SK-N-SH (cell line): ENCODE measurements around the gene OS9.

Source experiments
- RAD21 ChIP-seq: IDR thresholded peaks from 2 replicates; pipeline ENCODE4 v1.6.1; 2012; ENCODE audit warnings: mild to moderate bottlenecking, low read length
- YY1 ChIP-seq: IDR thresholded peaks from 2 replicates; pipeline ENCODE4 v1.4.0; 2012; ENCODE audit warnings: low read depth, mild to moderate bottlenecking
- TF ChIP-seq, protein P1 (sequence below): fragments of 150-350 bp; IDR thresholded peaks from 2 replicates; pipeline ENCODE4 v1.6.1; 2017; ENCODE audit warnings: antibody characterized with exemption, low read length, low read depth, borderline replicate concordance
- TF ChIP-seq, protein P2 (sequence below): IDR thresholded peaks from 2 replicates; pipeline ENCODE4 v1.4.0; 2012; ENCODE audit warnings: low read depth, borderline replicate concordance
- TF ChIP-seq, protein P3 (sequence below): fragments of 200-600 bp; sonication (generic); IDR thresholded peaks from 2 replicates; pipeline ENCODE4 v1.6.1; 2017; ENCODE audit warnings: antibody characterized with exemption, mild to moderate bottlenecking, moderate library complexity

DNA sequence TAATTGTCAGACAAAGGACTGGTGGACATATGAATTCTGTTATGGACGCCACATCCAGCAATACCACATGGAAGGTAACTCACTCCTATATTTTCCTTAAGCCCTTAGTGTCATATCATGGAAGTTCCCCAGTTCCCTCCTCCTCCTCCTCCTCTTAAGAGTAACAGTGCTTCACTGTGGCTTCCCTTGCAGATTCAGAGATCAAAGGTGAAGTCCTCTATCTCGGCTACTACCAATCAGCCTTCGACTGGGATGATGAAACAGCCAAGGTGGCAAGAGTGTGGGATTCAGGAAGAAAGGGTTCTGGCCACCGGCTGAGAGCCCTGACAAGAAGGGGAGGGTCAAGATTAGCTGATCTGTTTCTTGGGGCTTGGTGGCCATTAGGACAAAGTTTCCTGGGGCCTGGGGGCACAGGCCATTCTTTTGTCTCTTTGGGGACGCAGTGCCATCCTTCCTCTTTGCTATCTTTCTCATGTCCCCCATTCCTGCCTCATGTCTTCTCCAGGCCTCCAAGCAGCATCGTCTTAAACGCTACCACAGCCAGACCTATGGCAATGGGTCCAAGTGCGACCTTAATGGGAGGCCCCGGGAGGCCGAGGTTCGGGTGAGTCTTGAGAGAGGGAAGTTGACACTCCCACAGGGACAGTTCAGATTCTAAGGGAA is 2.0 kb downstream of the OS9 start:
- TF ChIP-seq, protein P1, sequence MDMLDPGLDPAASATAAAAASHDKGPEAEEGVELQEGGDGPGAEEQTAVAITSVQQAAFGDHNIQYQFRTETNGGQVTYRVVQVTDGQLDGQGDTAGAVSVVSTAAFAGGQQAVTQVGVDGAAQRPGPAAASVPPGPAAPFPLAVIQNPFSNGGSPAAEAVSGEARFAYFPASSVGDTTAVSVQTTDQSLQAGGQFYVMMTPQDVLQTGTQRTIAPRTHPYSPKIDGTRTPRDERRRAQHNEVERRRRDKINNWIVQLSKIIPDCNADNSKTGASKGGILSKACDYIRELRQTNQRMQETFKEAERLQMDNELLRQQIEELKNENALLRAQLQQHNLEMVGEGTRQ: no peak
- no peak for TF ChIP-seq YY1
- TF ChIP-seq, protein P2, sequence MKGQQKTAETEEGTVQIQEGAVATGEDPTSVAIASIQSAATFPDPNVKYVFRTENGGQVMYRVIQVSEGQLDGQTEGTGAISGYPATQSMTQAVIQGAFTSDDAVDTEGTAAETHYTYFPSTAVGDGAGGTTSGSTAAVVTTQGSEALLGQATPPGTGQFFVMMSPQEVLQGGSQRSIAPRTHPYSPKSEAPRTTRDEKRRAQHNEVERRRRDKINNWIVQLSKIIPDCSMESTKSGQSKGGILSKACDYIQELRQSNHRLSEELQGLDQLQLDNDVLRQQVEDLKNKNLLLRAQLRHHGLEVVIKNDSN: no peak
- TF ChIP-seq, protein P3, sequence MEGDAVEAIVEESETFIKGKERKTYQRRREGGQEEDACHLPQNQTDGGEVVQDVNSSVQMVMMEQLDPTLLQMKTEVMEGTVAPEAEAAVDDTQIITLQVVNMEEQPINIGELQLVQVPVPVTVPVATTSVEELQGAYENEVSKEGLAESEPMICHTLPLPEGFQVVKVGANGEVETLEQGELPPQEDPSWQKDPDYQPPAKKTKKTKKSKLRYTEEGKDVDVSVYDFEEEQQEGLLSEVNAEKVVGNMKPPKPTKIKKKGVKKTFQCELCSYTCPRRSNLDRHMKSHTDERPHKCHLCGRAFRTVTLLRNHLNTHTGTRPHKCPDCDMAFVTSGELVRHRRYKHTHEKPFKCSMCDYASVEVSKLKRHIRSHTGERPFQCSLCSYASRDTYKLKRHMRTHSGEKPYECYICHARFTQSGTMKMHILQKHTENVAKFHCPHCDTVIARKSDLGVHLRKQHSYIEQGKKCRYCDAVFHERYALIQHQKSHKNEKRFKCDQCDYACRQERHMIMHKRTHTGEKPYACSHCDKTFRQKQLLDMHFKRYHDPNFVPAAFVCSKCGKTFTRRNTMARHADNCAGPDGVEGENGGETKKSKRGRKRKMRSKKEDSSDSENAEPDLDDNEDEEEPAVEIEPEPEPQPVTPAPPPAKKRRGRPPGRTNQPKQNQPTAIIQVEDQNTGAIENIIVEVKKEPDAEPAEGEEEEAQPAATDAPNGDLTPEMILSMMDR: no peak
- no peak for TF ChIP-seq RAD21
